Activated CD4-positive, alpha-beta T cell treated with anti-CD3 and anti-CD28 coated beads for 36 hours (primary cell): Measurements from ENCODE around the gene NFS1. TPM values are rescaled to one million over a fixed set of nuclear protein-coding genes. Genes with fewer than 3 reads are reported as not detected.
"Not testable (repeated sequence)": the region's sequence is repeated elsewhere in the genome, so short reads cannot be mapped to it uniquely, and the experiment has no call there.

Source experiments
- ATAC-seq: fragments of 200-7000 bp; cut with Tn5 transposase; one replicate; pipeline ENCODE4 v1.10.0; 2021; ENCODE audit warnings: mild to moderate bottlenecking, moderate library complexity
- CTCF ChIA-PET: fragments of 350-600 bp; sonication (Branson Sonifier 250); formaldehyde crosslinking; loops from one replicate; lab custom pipeline; 2021; ENCODE audit warnings: antibody characterized with exemption; lab: Charles Lee
- POLR2A ChIA-PET: fragments of 350-600 bp; sonication (Branson Sonifier 250); formaldehyde crosslinking; loops from one replicate; lab custom pipeline; 2021; ENCODE audit warnings: antibody characterized with exemption, inconsistent platforms; lab: Charles Lee
- DNase-seq: peaks from one replicate; pipeline ENCODE4 v3.0.0-alpha.2; 2020
- H3K27ac Mint-ChIP-seq: one replicate; pipeline ENCODE4 v1.8.0; 2021; ENCODE audit warnings: mixed read lengths
- H3K27me3 Mint-ChIP-seq: one replicate; pipeline ENCODE4 v1.8.0; 2021; ENCODE audit warnings: mixed read lengths
- H3K36me3 Mint-ChIP-seq: one replicate; pipeline ENCODE4 v1.8.0; 2021; ENCODE audit warnings: low read depth, mixed read lengths
- H3K4me1 Mint-ChIP-seq: one replicate; pipeline ENCODE4 v1.8.0; 2021; ENCODE audit warnings: mixed read lengths
- H3K4me3 Mint-ChIP-seq: one replicate; pipeline ENCODE4 v1.8.0; 2021; ENCODE audit warnings: mild to moderate bottlenecking, moderate library complexity, mixed read lengths
- H3K9me3 Mint-ChIP-seq: one replicate; pipeline ENCODE4 v1.8.0; 2021; ENCODE audit warnings: low read depth, mixed read lengths
- intact Hi-C, 2 experiments: fragments of 100-400 bp; cut with DNase I in 1 of 2; cut with micrococcal nuclease in 1 of 2; formaldehyde crosslinking; loops; one replicate each; pipeline versions ENCODE4 v1.14.2 to v1.15.1; 2022 to 2024; cut with DNase I, micrococcal nuclease
- total RNA-seq, 2 experiments: library from RNA; stranded (reverse); gene quantifications; one replicate each; pipeline ENCODE4 v1.2.3, GENCODE V29; 2021

The NFS1 gene
- 10 to 100 TPM; 43.2 to 44.6 TPM for total RNA-seq

- Mint-ChIP-seq H3K4me3 (peak within 1 kb of the TSS; percentile 87), H3K36me3 (peaks cover 60% of the 10 kb centered on the region), H3K9me3 (no peaks in the 10 kb centered on the region), H3K27ac (peak within 1 kb of the TSS; percentile 98), H3K27me3 (no peaks in the 10 kb centered on the region), H3K4me1 (peaks cover 44% of the 10 kb centered on the region)
- ATAC-seq (peak; percentile 92), DNase-seq (peak; percentile 94)
- CTCF ChIA-PET: interaction anchor here (0.8 to 2.3 kb wide), 7 partner anchors 12 to 129 kb away, joined by 3 to 10 read pairs (median 3); no protein-coding TSS in a partner anchor
- POLR2A ChIA-PET: interaction anchor here (0.6 to 1.2 kb wide), 7 partner anchors 12 to 246 kb away, joined by 3 to 8 read pairs (median 3); partner anchors contain the start of genes CPNE1, RBM12, RBM39 and SPAG4
- intact Hi-C loops: loop anchor here (1.0 to 10.0 kb wide), 11 partner anchors 35 to 255 kb away; partner anchors contain the start of genes CPNE1 (in 2 of the 2), RBM12 (in 2 of the 2), CEP250 (in 1 of the 2) and ERGIC3 (in 1 of the 2)
Measured at GRCh38 chr20:35699127-35699956, at the start of gene NFS1, which contains the start of gene ROMO1. Gene NFS1, minus strand, starts transcription at chr20:35699352. Its CDS starts 64 bp downstream, at chr20:35699288. Gene ROMO1, plus strand, starts transcription at chr20:35699405. Its CDS starts 228 bp downstream, at chr20:35699633.

- H3K4me1 Mint-ChIP-seq: peaks cover 26% of the 10 kb centered on the region
- peak overlapping the region; percentile 100 for H3K27ac Mint-ChIP-seq
- ChIA-PET POLR2A (interaction anchor here (0.6 to 3.5 kb wide), 9 partner anchors 9 to 1947 kb away, joined by 3 to 68 read pairs (median 5); partner anchors contain the start of genes PHF20 and SCAND1), CTCF (interaction anchor here (0.6 to 3.3 kb wide), 8 partner anchors 24 to 357 kb away, joined by 3 to 28 read pairs (median 4); partner anchors contain the start of genes PHF20 and SCAND1)
- H3K9me3 Mint-ChIP-seq, H3K27me3 Mint-ChIP-seq, DNase-seq, ATAC-seq: not testable (repeated sequence)
- H3K4me3 Mint-ChIP-seq: peak overlapping the region; percentile 90
- intact Hi-C loops: loop anchor here in 1 of 2 experiments (5.0 to 10.0 kb wide), 2 partner anchors 652 to 870 kb away; partner anchors contain the start of genes ACSS2, GGT7 and TRPC4AP
- peaks cover 28% of the 10 kb centered on the region for H3K36me3 Mint-ChIP-seq
Measured at GRCh38 chr20:35744492-35744841, 45.3 kb upstream of the NFS1 start.

DNA sequence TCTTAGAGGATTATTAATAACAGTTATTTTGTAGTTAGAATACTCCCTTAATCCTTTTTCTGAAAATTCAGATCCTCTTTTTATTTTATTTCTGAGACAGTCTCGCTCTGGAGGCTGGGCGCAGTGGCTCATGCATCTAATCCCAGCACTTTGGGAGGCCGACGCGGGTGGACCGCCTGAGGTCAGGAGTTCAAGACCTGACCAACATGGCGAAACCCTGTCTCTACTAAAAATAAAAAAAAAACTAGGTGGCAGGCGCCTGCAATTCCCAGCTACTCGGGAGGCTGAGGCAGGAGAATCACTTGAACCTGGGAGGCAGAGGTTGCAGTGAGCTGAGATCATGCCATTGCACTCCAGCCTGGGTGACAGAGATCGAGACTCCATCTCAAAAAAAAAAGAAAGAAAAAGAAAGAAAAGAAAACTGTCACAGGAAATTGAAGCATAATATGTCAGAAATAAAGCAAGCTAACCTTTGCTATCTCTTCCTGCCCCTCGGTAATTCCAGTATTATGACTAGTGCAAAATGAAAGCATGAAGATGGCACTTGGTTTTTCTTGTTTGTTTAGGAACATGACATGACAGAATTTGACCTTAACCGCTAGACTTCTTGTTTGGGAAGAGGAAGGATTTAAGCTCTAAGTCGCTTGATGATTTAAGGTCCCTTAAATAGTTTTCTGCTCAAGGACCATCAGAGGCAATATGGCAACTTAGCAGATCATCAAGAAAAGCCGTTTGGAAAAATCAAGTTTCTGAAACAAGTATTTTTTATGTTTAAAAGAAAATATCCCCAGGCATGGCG lies 44.7 kb upstream of the NFS1 start:
- POLR2A ChIA-PET: interaction anchor here (0.6 to 3.5 kb wide), 16 partner anchors 9 to 1948 kb away, joined by 3 to 68 read pairs (median 5); partner anchors contain the start of genes ITCH, PHF20 and SCAND1
- H3K36me3 Mint-ChIP-seq: peaks cover 31% of the 10 kb centered on the region
- no peaks in the 10 kb centered on the region for H3K9me3 Mint-ChIP-seq
- peak overlapping the region; percentile 90 for H3K4me3 Mint-ChIP-seq
- ATAC-seq (peak; percentile 1), DNase-seq (peak; percentile 49)
- intact Hi-C loops: loop anchor here (2.0 to 10.0 kb wide), 4 partner anchors 83 to 869 kb away; partner anchors contain the start of genes ACSS2 (in 1 of the 2), GGT7 (in 1 of the 2), TRPC4AP (in 1 of the 2) and UQCC1 (in 1 of the 2)
- peaks cover 29% of the 10 kb centered on the region for H3K4me1 Mint-ChIP-seq
- H3K27ac Mint-ChIP-seq: peak overlapping the region; percentile 100
- no peaks in the 10 kb centered on the region for H3K27me3 Mint-ChIP-seq
- CTCF ChIA-PET: interaction anchor here (0.6 to 3.3 kb wide), 10 partner anchors 9 to 356 kb away, joined by 3 to 28 read pairs (median 5); partner anchors contain the start of genes PHF20 and SCAND1

- Mint-ChIP-seq H3K4me1 (peaks cover 39% of the 10 kb centered on the region), H3K4me3 (peak overlapping the region; percentile 90), H3K9me3 (no peaks in the 10 kb centered on the region), H3K27ac (peak overlapping the region; percentile 100), H3K36me3 (peaks cover 41% of the 10 kb centered on the region), H3K27me3 (no peaks in the 10 kb centered on the region)
- ChIA-PET CTCF (interaction anchor here (0.9 to 3.3 kb wide), 7 partner anchors 12 to 211 kb away, joined by 4 to 28 read pairs (median 9); partner anchors contain the start of genes PHF20 and SCAND1), POLR2A (interaction anchor here (0.5 to 3.5 kb wide), 31 partner anchors 8 to 1380 kb away, joined by 3 to 68 read pairs (median 5); partner anchors contain the start of genes CEP250, CPNE1, ITCH and NFS1)
- ATAC-seq (no peak), DNase-seq (no peak)
- intact Hi-C loops: loop anchor here (1.0 to 10.0 kb wide), 13 partner anchors 29 to 868 kb away; partner anchors contain the start of genes PHF20 (in 2 of the 2), SCAND1 (in 2 of the 2), ACSS2 (in 1 of the 2) and CEP250 (in 1 of the 2)
Measured at GRCh38 chr20:35742741-35743523, 43.8 kb upstream of the NFS1 start.

DNA sequence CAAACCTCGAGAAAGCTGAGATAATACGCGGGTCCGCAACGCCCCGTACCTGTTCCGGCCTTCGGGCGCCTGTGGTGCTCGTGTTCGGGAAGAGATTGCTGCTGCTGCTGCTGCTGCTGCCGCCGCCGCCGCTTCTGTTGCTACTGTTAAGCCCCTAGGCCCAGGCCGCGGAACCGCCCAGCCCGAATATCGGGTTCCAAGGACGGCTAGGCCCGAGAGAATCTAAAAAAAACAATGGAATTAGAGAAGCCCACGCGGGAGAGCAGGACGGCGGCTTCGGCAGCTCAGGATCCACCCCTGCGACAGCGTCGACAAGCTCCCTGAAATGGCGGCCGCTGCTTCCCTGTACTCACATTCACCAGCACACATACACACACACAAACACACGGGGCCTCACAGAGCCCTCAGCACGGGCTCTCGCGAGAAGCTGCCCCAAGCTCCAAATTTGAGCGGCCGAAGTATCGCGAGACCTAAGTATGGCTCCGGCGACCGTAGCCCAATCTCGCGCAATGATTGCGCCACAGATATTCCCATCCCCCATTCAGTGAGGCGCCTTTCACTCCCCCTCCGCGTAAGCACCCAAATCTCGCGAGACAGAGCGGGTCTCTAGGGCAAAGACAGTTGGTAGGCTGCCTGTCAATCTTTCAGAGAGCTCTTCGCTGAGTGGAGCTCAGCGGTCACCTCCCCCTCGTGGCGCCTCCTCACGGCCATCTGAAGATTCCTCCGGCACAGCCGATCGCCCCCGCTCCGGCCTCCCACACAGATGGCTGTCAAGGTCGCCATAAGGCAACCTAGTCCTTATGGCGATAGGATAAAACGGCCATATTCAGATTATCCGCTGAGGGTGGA lies 43.0 kb upstream of the NFS1 start, which contains the start of gene RBM39:
TSS of gene RBM39 (minus strand) at position 369 of the 849 bp plus-strand sequence. CDS start 1,386 bp downstream, outside the sequence.
- ATAC-seq: peak; percentile 88
- POLR2A ChIA-PET: interaction anchor here (0.6 to 3.5 kb wide), 28 partner anchors 12 to 1379 kb away, joined by 3 to 68 read pairs (median 5); partner anchors contain the start of genes CEP250, CPNE1, ITCH and NFS1
- Mint-ChIP-seq H3K27me3 (no peaks in the 10 kb centered on the region), H3K4me3 (peak within 1 kb of the TSS; percentile 90), H3K9me3 (no peaks in the 10 kb centered on the region), H3K27ac (peak within 1 kb of the TSS; percentile 100), H3K36me3 (peaks cover 49% of the 10 kb centered on the region), H3K4me1 (peaks cover 45% of the 10 kb centered on the region)
- intact Hi-C loops: loop anchor here (1.0 to 10.0 kb wide), 14 partner anchors 30 to 867 kb away; partner anchors contain the start of genes PHF20 (in 2 of the 2), SCAND1 (in 2 of the 2), ACSS2 (in 1 of the 2) and CEP250 (in 1 of the 2)
- DNase-seq: peak; percentile 100
- CTCF ChIA-PET: interaction anchor here (0.6 to 3.3 kb wide), 8 partner anchors 11 to 723 kb away, joined by 3 to 28 read pairs (median 8); partner anchors contain the start of genes PHF20 and SCAND1

GRCh38 chr20:35739294-35740163 lies 40.4 kb upstream of the NFS1 start:
- ATAC-seq (no peak), DNase-seq (no peak)
- ChIA-PET POLR2A (interaction anchor here (0.5 to 1.8 kb wide), 7 partner anchors 9 to 73 kb away, joined by 3 to 12 read pairs (median 5); partner anchors contain the start of gene PHF20), CTCF (interaction anchor here (0.6 to 2.6 kb wide), 10 partner anchors 9 to 78 kb away, joined by 3 to 14 read pairs (median 5); partner anchors contain the start of genes NFS1, PHF20 and ROMO1)
- peak overlapping the region; percentile 90 for H3K4me3 Mint-ChIP-seq
- H3K4me1 Mint-ChIP-seq: peaks cover 57% of the 10 kb centered on the region
- no peaks in the 10 kb centered on the region for H3K9me3 Mint-ChIP-seq
- H3K27ac Mint-ChIP-seq: peak overlapping the region; percentile 89
- no peaks in the 10 kb centered on the region for H3K27me3 Mint-ChIP-seq
- intact Hi-C loops: loop anchor here in 1 of 2 experiments (2.0 to 10.0 kb wide), 3 partner anchors 145 to 865 kb away; partner anchors contain the start of genes ACSS2, GGT7 and TRPC4AP
- H3K36me3 Mint-ChIP-seq: peaks cover 72% of the 10 kb centered on the region

GRCh38 chr20:35738410-35739179 lies 39.4 kb upstream of the NFS1 start:
- Mint-ChIP-seq H3K4me1 (peaks cover 57% of the 10 kb centered on the region), H3K27ac (peak overlapping the region; percentile 84), H3K9me3 (no peaks in the 10 kb centered on the region), H3K27me3 (no peaks in the 10 kb centered on the region), H3K4me3 (peak overlapping the region; percentile 71), H3K36me3 (peaks cover 81% of the 10 kb centered on the region)
- ATAC-seq (no peak), DNase-seq (no peak)
- intact Hi-C loops: no loop called here
- ChIA-PET CTCF (interaction anchor here (0.6 to 2.6 kb wide), 6 partner anchors 8 to 119 kb away, joined by 3 to 14 read pairs (median 3); partner anchors contain the start of genes NFS1 and ROMO1), POLR2A (interaction anchor here (1.0 to 1.8 kb wide), 5 partner anchors 8 to 33 kb away, joined by 3 to 12 read pairs (median 6); partner anchors contain the start of gene PHF20)
